Superior temporal gyrus (tissue), 1 donor: Measurements from ENCODE around the gene HAND2.
A peak's percentile ranks its signal among the peaks of the same experiment; 100 is the strongest.

Experiments used
- DNase-seq: peaks from one replicate; pipeline ENCODE4 v3.0.0-alpha.2; 2016; ENCODE audit errors: extremely low spot score

The HAND2 gene

DNA sequence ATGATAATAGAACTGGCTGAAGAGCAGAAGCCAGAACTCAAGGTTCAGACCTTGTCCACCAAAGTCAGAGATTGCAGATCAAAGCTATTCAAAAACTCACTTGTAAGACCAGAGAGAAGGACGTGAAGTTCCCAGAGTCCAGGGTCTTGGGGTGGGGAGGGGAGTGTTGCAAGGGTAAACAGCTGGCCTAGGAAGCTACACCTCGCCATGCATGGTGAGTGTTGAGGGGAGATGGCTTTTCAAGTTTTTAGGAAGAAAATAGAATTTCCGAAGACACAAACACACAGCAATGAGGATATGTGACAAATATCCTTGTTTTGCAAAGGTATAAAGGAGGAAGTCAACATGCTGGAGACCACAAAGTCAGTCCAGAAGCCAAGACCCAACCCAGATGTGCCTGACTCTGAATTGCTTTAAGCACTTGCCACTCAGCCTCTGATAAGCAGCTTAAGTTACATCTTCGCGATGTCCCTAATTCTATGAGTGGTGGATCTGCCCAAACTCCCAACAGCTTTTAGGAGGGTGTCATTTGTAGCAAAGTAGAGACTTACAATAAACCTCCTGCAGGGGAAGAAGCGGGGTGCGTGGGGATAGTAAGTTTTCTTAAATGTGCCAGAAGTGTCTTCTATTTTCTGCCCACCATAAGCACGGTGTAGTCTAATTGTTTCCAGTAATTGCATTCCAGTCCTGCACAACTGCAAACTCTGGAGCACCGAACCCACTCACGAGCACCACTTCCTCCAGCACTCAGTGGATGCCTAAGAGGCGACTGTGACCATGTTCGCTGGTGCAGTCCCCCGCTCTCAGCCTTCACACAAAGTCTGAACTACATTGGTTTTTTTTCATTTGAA lies 26.5 kb downstream of the HAND2 start:
- no peak for DNase-seq

DNA sequence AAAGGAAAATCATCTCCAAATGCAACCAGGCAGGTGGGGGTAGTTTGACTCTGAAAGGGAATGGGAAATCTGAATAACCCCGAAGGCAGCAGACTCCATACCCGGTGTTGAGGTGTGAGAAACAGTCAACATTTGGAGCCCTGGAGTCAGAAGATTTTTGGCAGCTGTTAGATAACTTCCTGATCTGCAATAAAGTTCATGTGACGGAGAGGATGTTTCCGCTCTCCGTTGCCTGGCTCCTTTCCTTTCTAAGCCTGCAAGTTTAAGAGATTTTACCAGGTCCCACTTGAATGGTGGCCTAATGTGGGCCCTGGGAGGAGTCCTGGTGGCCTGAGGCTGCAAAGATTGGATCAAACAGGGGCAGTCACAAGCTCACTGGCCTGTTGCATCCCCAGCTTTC lies 27.7 kb downstream of the HAND2 start:
- DNase-seq = no peak

DNA sequence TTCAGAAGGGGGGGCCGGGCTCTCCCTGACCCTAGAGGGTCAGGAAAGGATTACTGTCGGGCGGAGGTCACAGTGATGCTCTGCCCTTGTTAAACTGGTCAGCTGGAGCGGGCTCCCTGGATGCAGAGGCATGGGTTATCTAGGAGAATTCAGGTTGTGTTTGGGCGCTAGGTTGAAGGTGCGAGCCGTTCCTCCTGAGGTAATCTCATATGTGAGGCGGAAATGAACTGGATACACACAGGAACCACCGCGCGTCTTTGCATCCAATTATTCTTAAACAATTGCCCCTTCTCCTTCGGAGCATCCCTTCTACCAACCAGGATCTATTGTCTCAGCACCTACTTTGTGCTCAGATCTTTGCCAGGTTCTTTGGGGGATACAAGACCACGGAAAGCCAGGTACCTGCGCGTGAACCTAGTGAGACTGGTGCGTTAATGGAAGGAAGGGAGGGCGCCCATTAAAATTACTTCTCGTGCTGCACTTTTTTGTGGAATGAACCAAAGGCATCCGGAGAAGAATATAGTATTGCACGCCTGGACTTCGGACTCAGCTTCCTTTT lies 28.4 kb downstream of the HAND2 start:
- no peak for DNase-seq

GRCh38 chr4:173500841-173501591 lies 29.0 kb downstream of the HAND2 start:
- no peak for DNase-seq

GRCh38 chr4:173499658-173500535 lies 30.1 kb downstream of the HAND2 start:
- no peak for DNase-seq

GRCh38 chr4:173498771-173499170 lies 31.3 kb downstream of the HAND2 start:
- no peak for DNase-seq

DNA sequence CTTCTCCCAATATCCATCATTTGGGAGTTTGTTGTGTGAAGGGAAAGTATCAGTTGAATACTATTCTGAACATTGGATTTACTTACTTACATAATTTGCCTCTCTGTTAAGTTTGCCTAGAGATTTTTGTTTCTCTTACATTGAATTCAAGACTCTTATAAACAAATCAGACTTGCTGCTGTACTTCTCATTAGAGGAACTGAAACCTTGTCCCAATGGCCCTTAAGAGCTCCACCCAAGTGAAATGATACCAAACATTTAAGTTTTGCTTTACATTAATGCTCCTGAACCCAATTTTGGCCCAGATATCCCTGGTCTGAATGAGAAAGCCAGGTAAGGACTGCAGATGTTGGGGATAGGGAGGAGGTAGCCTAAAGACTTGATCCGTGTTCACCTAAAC lies 32.0 kb downstream of the HAND2 start:
- DNase-seq = no peak

DNA sequence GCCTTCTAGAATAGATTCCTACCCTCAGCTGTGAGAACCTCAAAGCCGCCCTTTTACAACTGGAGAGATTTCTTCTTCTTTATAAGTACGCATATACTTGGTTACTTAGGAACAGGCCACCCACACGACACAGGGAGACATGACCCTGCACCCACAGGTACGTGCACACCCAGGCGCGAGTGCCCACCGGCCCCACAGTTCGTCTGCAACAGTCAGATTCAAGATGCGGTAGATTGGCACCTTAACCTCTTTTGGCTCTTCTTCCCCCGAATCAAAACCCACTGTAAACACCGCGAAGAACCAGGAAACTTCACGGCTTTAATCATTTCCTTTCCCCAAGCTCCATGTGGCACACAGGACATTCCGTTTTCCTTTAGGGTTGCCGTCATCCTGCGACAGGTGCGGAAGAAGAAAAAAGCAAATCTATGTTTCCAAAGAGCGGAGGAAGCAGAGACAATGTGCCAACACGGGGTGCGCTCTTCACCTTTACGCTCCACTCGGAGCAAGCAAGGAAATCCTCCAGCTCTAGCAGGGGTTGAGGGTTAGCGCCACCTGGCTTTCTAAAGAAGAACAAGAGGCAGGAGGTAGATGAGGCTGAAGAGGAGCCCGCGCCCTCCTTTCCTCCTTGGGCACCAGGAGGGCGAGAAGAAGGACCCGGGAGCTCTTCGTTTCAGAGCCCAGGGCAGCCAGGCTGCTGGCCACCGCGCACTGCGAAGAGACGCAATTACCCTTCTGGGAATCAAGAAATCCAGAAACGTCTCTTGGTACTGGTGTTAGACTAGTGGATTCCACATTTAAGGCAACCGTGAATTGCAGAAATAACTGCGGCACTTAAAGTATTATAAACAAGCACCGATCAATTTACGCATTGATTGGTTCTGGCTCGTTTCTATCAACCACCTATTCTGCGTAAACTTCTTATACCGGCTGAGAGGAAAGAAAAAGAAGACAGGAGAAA lies 35.7 kb downstream of the HAND2 start:
- DNase-seq = peak; percentile 70

DNA sequence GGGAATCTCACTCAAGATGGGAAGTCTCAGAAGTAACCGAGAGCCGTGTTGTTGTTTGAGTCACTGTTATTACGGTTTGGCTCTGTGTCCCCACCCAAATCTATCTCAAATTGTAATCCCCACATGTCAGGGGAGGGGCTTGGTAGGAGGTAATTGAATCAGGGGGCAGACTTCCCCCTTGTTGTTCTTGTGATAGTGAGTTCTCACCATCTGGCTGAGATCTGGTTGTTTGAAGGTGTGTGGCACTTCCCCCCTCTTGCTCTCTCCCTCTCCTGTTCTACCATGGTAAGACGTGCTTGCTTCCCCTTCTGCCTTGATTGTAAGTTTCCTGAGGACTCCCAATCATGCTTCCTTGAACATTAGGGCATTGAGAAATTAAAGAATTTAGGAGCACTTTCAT lies 37.0 kb downstream of the HAND2 start:
- no peak for DNase-seq

GRCh38 chr4:173492315-173492714 lies 37.7 kb downstream of the HAND2 start:
- DNase-seq = no peak

DNA sequence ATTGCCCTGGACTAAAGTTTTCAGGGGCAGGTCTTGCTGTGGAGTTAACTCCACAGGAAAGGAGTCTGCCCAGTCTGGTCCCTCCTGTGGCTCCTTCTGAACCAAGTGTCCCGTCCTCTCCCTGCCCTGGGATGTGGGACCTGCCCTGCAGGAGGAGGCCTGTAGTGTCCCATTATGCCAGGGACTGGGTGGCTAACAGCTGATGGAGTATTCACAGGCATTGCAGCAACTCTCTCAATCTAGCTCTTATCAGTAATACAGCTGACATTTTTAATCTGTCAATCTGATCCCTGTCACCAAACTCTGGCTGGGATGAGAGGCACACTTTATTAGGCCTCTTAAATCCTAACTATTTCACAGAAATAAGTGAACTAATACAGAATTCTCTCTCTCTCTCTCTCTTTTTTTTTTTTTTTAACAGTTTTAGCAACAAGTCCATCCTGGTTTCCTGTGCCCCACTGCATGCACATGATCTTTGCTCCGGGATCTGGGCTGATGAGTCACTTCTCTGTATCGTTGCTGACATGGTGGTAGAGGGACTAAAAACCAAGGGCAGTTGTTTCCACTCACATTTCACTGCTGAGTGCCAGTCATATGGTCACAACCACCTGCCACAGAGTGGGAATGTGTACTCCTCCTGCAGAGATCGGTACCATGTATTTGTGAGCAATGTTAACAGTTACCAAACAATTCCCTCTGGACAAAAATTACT lies 39.1 kb downstream of the HAND2 start:
- no peak for DNase-seq

DNA sequence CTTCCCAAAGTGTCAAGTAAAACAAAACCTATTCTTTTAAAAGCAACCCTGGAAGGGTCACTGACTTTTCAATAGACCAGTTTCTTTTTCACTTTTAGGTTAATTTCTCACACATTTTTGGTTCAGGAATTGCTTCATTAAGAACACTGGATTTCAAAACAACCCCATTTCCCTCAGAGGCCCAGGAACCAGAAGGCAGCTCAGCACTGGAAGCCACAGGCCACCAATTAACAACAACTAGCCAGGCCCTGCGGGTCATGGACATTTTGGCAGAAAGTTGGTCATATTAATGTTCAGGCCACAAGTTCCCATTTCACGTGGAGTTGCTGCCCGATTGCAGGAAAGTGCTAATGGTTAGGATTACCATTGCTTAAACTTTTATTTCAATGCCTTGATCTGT lies 39.8 kb downstream of the HAND2 start:
- no peak for DNase-seq

- no peak for DNase-seq
Measured at GRCh38 chr4:173489514-173489913, 40.5 kb downstream of the HAND2 start.

DNA sequence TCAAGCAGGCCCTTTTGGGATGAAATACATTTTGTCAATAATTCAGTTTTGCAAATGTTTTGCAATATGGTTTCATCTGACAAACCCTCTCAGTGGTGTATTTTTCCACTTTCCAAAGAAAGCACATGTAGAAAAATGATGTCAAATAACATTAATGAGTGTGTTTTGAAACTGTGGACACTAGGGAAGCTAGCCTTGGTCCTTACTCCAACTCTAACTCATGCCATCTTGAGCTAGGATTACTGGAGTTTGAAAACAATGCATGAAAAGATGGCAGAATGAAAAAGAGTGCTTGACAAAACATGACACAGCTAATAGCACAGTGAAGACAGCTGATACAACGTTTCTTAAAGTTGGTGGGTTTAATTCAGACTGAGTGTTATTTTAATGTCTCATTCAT lies 41.4 kb downstream of the HAND2 start:
- DNase-seq = no peak

DNA sequence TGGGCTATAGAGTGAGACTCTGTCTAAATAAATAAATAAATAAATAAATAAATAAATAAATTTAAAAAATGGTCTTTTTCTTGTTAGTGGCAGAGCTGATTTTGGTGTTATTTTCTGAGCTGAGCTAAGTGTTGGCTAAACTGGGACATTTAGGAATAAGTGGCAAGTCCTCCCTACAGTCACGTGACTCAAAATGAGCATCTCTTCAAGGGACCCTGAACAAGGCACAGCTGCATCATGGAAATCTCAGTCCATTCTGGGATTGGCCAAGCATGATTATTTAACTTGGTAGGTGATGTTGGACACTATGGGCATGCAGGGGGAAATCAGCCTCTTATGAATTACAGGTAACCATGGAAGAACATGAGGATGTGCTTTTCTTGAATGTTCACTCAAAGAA lies 42.0 kb downstream of the HAND2 start:
- no peak for DNase-seq

- DNase-seq = no peak
Measured at GRCh38 chr4:173486714-173487392, 43.2 kb downstream of the HAND2 start.

GRCh38 chr4:173485164-173485563 lies 44.9 kb downstream of the HAND2 start:
- DNase-seq = no peak

GRCh38 chr4:173482330-173482931 lies 47.6 kb downstream of the HAND2 start:
- DNase-seq = no peak

- DNase-seq = no peak
Measured at GRCh38 chr4:173478913-173479283, 51.1 kb downstream of the HAND2 start.
